ENCODE measurements around the gene B9D2. TPM values are rescaled to one million over a fixed set of nuclear protein-coding genes. Genes with fewer than 3 reads are reported as not detected.

Gene B9D2
- polyA plus RNA-seq, 1 donor from 2014 or later = 15.9 TPM

DNA sequence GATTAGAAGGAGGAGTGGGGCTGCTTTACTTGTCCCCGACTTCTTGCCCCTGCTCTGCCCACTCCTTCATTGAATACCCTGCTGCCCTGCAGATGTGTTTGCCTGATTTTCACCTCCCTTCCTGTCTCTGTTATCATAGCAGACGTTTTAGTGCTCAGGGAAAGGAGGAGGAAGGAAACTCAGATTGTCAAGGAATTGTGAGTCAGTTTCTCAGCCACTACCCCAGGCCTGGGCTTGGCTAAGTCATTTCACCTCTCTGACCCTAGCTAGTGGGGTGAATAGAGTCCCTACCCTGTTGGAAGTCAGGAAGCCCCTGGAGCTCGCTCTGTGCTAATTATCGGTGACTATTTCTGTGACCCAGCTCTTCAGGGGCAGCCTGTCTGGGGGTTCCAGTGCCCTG lies 37.5 kb upstream of the B9D2 start:
- H3K36me3 ChIP-seq (ENCODE audit: insufficient read depth, low read length) = no peaks in the 10 kb centered on the region
- no peak overlapping the region for H3K4me2 ChIP-seq (ENCODE audit: low read length)
- no peak overlapping the region for H2AFZ ChIP-seq (ENCODE audit: low read depth, low read length)
- H3K79me2 ChIP-seq (replicated peaks; ENCODE audit: insufficient read depth, low read length) = peaks cover 16% of the 10 kb centered on the region
- H4K20me1 ChIP-seq (ENCODE audit: insufficient read depth) = no peaks in the 10 kb centered on the region
- TF ChIP-seq, protein P1, sequence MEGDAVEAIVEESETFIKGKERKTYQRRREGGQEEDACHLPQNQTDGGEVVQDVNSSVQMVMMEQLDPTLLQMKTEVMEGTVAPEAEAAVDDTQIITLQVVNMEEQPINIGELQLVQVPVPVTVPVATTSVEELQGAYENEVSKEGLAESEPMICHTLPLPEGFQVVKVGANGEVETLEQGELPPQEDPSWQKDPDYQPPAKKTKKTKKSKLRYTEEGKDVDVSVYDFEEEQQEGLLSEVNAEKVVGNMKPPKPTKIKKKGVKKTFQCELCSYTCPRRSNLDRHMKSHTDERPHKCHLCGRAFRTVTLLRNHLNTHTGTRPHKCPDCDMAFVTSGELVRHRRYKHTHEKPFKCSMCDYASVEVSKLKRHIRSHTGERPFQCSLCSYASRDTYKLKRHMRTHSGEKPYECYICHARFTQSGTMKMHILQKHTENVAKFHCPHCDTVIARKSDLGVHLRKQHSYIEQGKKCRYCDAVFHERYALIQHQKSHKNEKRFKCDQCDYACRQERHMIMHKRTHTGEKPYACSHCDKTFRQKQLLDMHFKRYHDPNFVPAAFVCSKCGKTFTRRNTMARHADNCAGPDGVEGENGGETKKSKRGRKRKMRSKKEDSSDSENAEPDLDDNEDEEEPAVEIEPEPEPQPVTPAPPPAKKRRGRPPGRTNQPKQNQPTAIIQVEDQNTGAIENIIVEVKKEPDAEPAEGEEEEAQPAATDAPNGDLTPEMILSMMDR (IDR thresholded peaks at IDR 0.05; ENCODE audit: poor library complexity, severe bottlenecking) = no peak
- TF ChIP-seq, protein P2, sequence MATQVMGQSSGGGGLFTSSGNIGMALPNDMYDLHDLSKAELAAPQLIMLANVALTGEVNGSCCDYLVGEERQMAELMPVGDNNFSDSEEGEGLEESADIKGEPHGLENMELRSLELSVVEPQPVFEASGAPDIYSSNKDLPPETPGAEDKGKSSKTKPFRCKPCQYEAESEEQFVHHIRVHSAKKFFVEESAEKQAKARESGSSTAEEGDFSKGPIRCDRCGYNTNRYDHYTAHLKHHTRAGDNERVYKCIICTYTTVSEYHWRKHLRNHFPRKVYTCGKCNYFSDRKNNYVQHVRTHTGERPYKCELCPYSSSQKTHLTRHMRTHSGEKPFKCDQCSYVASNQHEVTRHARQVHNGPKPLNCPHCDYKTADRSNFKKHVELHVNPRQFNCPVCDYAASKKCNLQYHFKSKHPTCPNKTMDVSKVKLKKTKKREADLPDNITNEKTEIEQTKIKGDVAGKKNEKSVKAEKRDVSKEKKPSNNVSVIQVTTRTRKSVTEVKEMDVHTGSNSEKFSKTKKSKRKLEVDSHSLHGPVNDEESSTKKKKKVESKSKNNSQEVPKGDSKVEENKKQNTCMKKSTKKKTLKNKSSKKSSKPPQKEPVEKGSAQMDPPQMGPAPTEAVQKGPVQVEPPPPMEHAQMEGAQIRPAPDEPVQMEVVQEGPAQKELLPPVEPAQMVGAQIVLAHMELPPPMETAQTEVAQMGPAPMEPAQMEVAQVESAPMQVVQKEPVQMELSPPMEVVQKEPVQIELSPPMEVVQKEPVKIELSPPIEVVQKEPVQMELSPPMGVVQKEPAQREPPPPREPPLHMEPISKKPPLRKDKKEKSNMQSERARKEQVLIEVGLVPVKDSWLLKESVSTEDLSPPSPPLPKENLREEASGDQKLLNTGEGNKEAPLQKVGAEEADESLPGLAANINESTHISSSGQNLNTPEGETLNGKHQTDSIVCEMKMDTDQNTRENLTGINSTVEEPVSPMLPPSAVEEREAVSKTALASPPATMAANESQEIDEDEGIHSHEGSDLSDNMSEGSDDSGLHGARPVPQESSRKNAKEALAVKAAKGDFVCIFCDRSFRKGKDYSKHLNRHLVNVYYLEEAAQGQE (IDR thresholded peaks at IDR 0.05; ENCODE audit: borderline replicate concordance) = no peak
- TF ChIP-seq TAF1 (IDR thresholded peaks at IDR 0.05; ENCODE audit: low read depth) = no peak
- TF ChIP-seq MXI1 (conservative IDR thresholded peaks at IDR 0.05; ENCODE audit: poor library complexity, severe bottlenecking) = no peak
- TF ChIP-seq POLR2AphosphoS5 (IDR thresholded peaks at IDR 0.05) = no peak
- no peak for TF ChIP-seq RAD21 (conservative IDR thresholded peaks at IDR 0.05)
- no peak for TF ChIP-seq EP300 (conservative IDR thresholded peaks at IDR 0.05; ENCODE audit: poor library complexity, severe bottlenecking)
- TF ChIP-seq SMC3 (conservative IDR thresholded peaks at IDR 0.05; ENCODE audit: poor library complexity) = no peak
- no peak for TF ChIP-seq EZH2 (IDR thresholded peaks at IDR 0.05; ENCODE audit: borderline replicate concordance, insufficient read depth, low read length, poor library complexity, severe bottlenecking)
- H3K27me3 ChIP-seq (ENCODE audit: insufficient read depth, low read depth, low read length) = no peaks in the 10 kb centered on the region
- H3F3A ChIP-seq (ENCODE audit: insufficient read depth, low read length, poor library complexity, severe bottlenecking) = no peaks in the 10 kb centered on the region
- H3K9me2 ChIP-seq (ENCODE audit: insufficient read depth, low read length) = no peaks in the 10 kb centered on the region
- H3K27ac ChIP-seq (ENCODE audit: low read length) = no peak overlapping the region
- no peaks in the 10 kb centered on the region for H3K9me3 ChIP-seq (ENCODE audit: low read length)
- no peak overlapping the region for H3K9ac ChIP-seq (ENCODE audit: low read length)
- no peak overlapping the region for H3K4me3 ChIP-seq (ENCODE audit: low read length)

DNA sequence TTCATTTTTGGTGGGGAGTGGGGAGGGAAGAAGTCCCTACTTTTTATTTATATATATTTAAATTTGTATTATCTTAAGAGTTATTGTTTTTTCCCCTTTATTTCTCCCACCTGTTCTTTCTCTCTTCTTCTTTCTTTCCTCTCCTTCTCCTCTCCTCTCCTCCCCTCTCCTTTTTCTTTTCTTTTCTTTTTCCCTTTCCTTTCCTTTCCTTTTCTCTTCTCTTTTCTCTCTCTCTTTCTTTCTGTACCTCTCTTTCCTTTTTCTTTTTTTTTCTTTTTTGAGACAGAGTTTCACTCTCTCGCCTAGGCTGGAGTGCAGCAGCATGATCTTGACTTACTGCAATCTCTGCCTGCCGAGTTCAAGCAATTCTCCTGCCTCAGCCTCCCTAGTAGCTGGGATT lies 35.6 kb upstream of the B9D2 start:
- Histone ChIP-seq H3K79me2 (replicated peaks; ENCODE audit: insufficient read depth, low read length) (peaks cover 16% of the 10 kb centered on the region), H3K27ac (ENCODE audit: low read length) (no peak overlapping the region), H3K36me3 (ENCODE audit: insufficient read depth, low read length) (no peaks in the 10 kb centered on the region), H2AFZ (ENCODE audit: low read depth, low read length) (no peak overlapping the region), H4K20me1 (ENCODE audit: insufficient read depth) (no peaks in the 10 kb centered on the region), H3F3A (ENCODE audit: insufficient read depth, low read length, poor library complexity, severe bottlenecking) (no peaks in the 10 kb centered on the region), H3K27me3 (ENCODE audit: insufficient read depth, low read depth, low read length) (no peaks in the 10 kb centered on the region), H3K4me2 (ENCODE audit: low read length) (no peak overlapping the region), H3K9me2 (ENCODE audit: insufficient read depth, low read length) (no peaks in the 10 kb centered on the region), H3K9ac (ENCODE audit: low read length) (no peak overlapping the region), H3K4me3 (ENCODE audit: low read length) (no peak overlapping the region), H3K9me3 (ENCODE audit: low read length) (no peaks in the 10 kb centered on the region)
- TF ChIP-seq POLR2AphosphoS5 (IDR thresholded peaks at IDR 0.05) (no peak), RAD21 (conservative IDR thresholded peaks at IDR 0.05) (no peak), MXI1 (conservative IDR thresholded peaks at IDR 0.05; ENCODE audit: poor library complexity, severe bottlenecking) (no peak), TAF1 (IDR thresholded peaks at IDR 0.05; ENCODE audit: low read depth) (no peak), SMC3 (conservative IDR thresholded peaks at IDR 0.05; ENCODE audit: poor library complexity) (no peak), EZH2 (IDR thresholded peaks at IDR 0.05; ENCODE audit: borderline replicate concordance, insufficient read depth, low read length, poor library complexity, severe bottlenecking) (no peak), EP300 (conservative IDR thresholded peaks at IDR 0.05; ENCODE audit: poor library complexity, severe bottlenecking) (no peak)
- TF ChIP-seq, protein P2 (IDR thresholded peaks at IDR 0.05; ENCODE audit: borderline replicate concordance) = no peak
- TF ChIP-seq, protein P1 (IDR thresholded peaks at IDR 0.05; ENCODE audit: poor library complexity, severe bottlenecking) = no peak
